ENCODE measurements around the gene SORBS1.

The SORBS1 gene

GRCh38 chr10:95440756-95441546 is 120.2 kb downstream of the SORBS1 start:
- WGBS: 94% methylated on average over 5 of the region's 7 CpGs
- H3K9ac ChIP-seq (ENCODE audit: low read depth, low read length): no peak overlapping the region
- H3K36me3 ChIP-seq (ENCODE audit: insufficient read depth, low read length): peaks cover 9% of the 10 kb centered on the region; the same call in 1 of the 2 replicates
- H3K27ac ChIP-seq (ENCODE audit: low read depth, low read length): no peak overlapping the region
- no peaks in the 10 kb centered on the region for H3K4me1 ChIP-seq (ENCODE audit: insufficient read depth, low read length)
- H3K27me3 ChIP-seq (ENCODE audit: insufficient read depth, low read length): no peaks in the 10 kb centered on the region
- H3K9me3 ChIP-seq (ENCODE audit: insufficient read depth, low read depth, low read length): no peaks in the 10 kb centered on the region
- no peak overlapping the region for H3K4me3 ChIP-seq (ENCODE audit: low read length)

- Histone ChIP-seq H3K27ac (ENCODE audit: low read depth, low read length) (no peak overlapping the region), H3K9ac (ENCODE audit: low read depth, low read length) (no peak overlapping the region), H3K27me3 (ENCODE audit: insufficient read depth, low read length) (no peaks in the 10 kb centered on the region), H3K36me3 (ENCODE audit: insufficient read depth, low read length) (peaks cover 11% of the 10 kb centered on the region; the same call in 1 of the 2 replicates), H3K4me1 (ENCODE audit: insufficient read depth, low read length) (no peaks in the 10 kb centered on the region), H3K9me3 (ENCODE audit: insufficient read depth, low read depth, low read length) (no peaks in the 10 kb centered on the region), H3K4me3 (ENCODE audit: low read length) (no peak overlapping the region)
- 89% methylated on average over 6 of the region's 6 CpGs for WGBS
These were observed 121.0 kb downstream of the SORBS1 start for GRCh38 chr10:95440038-95440725.

GRCh38 chr10:95438781-95439180 is 122.4 kb downstream of the SORBS1 start:
- Histone ChIP-seq H3K9me3 (ENCODE audit: insufficient read depth, low read depth, low read length) (no peaks in the 10 kb centered on the region), H3K27me3 (ENCODE audit: insufficient read depth, low read length) (no peaks in the 10 kb centered on the region), H3K36me3 (ENCODE audit: insufficient read depth, low read length) (peaks cover 11% of the 10 kb centered on the region; the same call in 1 of the 2 replicates), H3K4me1 (ENCODE audit: insufficient read depth, low read length) (no peaks in the 10 kb centered on the region), H3K27ac (ENCODE audit: low read depth, low read length) (no peak overlapping the region), H3K4me3 (ENCODE audit: low read length) (no peak overlapping the region), H3K9ac (ENCODE audit: low read depth, low read length) (no peak overlapping the region)
- 84% methylated on average over 2 of the region's 2 CpGs for whole genome bisulfite sequencing

GRCh38 chr10:95437669-95438068 is 123.5 kb downstream of the SORBS1 start:
- no peaks in the 10 kb centered on the region; the same call in 1 of the 2 replicates for H3K4me1 ChIP-seq (ENCODE audit: insufficient read depth, low read length)
- H3K27ac ChIP-seq (ENCODE audit: low read depth, low read length): no peak overlapping the region
- WGBS: 89% methylated on average over 7 of the region's 7 CpGs
- no peaks in the 10 kb centered on the region for H3K27me3 ChIP-seq (ENCODE audit: insufficient read depth, low read length)
- H3K9ac ChIP-seq (ENCODE audit: low read depth, low read length): no peak overlapping the region
- H3K9me3 ChIP-seq (ENCODE audit: insufficient read depth, low read depth, low read length): no peaks in the 10 kb centered on the region
- H3K4me3 ChIP-seq (ENCODE audit: low read length): no peak overlapping the region
- peaks cover 11% of the 10 kb centered on the region; the same call in 1 of the 2 replicates for H3K36me3 ChIP-seq (ENCODE audit: insufficient read depth, low read length)

GRCh38 chr10:95435548-95436279 is 125.5 kb downstream of the SORBS1 start:
- H3K4me1 ChIP-seq (ENCODE audit: insufficient read depth, low read length): no peaks in the 10 kb centered on the region; the same call in 1 of the 2 replicates
- H3K36me3 ChIP-seq (ENCODE audit: insufficient read depth, low read length): peaks cover 11% of the 10 kb centered on the region; the same call in 1 of the 2 replicates
- no peak overlapping the region for H3K9ac ChIP-seq (ENCODE audit: low read depth, low read length)
- 95% methylated on average over 13 of the region's 13 CpGs for WGBS
- H3K4me3 ChIP-seq (ENCODE audit: low read length): no peak overlapping the region
- no peak overlapping the region for H3K27ac ChIP-seq (ENCODE audit: low read depth, low read length)
- H3K27me3 ChIP-seq (ENCODE audit: insufficient read depth, low read length): no peaks in the 10 kb centered on the region
- no peaks in the 10 kb centered on the region for H3K9me3 ChIP-seq (ENCODE audit: insufficient read depth, low read depth, low read length)

- 95% methylated on average over 9 of the region's 9 CpGs for WGBS
- no peak overlapping the region for H3K27ac ChIP-seq (ENCODE audit: low read depth, low read length)
These were observed 126.6 kb downstream of the SORBS1 start for GRCh38 chr10:95434583-95434982.

GRCh38 chr10:95431900-95432342 is 129.2 kb downstream of the SORBS1 start:
- Histone ChIP-seq H3K4me1 (ENCODE audit: insufficient read depth, low read length) (no peaks in the 10 kb centered on the region; the same call in 1 of the 2 replicates), H3K9me3 (ENCODE audit: insufficient read depth, low read depth, low read length) (no peaks in the 10 kb centered on the region), H3K27ac (ENCODE audit: low read depth, low read length) (no peak overlapping the region), H3K36me3 (ENCODE audit: insufficient read depth, low read length) (peaks cover 14% of the 10 kb centered on the region; the same call in 1 of the 2 replicates), H3K27me3 (ENCODE audit: insufficient read depth, low read length) (no peaks in the 10 kb centered on the region), H3K4me3 (ENCODE audit: low read length) (no peak overlapping the region), H3K9ac (ENCODE audit: low read depth, low read length) (no peak overlapping the region)
- WGBS: 95% methylated on average over 4 of the region's 4 CpGs

More at GRCh38 chr10:95434583-95434982, 126.6 kb downstream of the SORBS1 start:
- H3K9me3 ChIP-seq (ENCODE audit: insufficient read depth, low read depth, low read length): no peaks in the 10 kb centered on the region
- no peak overlapping the region for H3K9ac ChIP-seq (ENCODE audit: low read depth, low read length)
- peaks cover 11% of the 10 kb centered on the region; the same call in 1 of the 2 replicates for H3K36me3 ChIP-seq (ENCODE audit: insufficient read depth, low read length)
- H3K4me3 ChIP-seq (ENCODE audit: low read length): no peak overlapping the region
- H3K4me1 ChIP-seq (ENCODE audit: insufficient read depth, low read length): no peaks in the 10 kb centered on the region; the same call in 1 of the 2 replicates
- no peaks in the 10 kb centered on the region for H3K27me3 ChIP-seq (ENCODE audit: insufficient read depth, low read length)

GRCh38 chr10:95430231-95430951 is 130.8 kb downstream of the SORBS1 start:
- H3K36me3 ChIP-seq (ENCODE audit: insufficient read depth, low read length): peaks cover 7% of the 10 kb centered on the region; the same call in 1 of the 2 replicates
- no peak overlapping the region for H3K27ac ChIP-seq (ENCODE audit: low read depth, low read length)
- H3K9ac ChIP-seq (ENCODE audit: low read depth, low read length): no peak overlapping the region
- H3K4me1 ChIP-seq (ENCODE audit: insufficient read depth, low read length): no peaks in the 10 kb centered on the region; the same call in 1 of the 2 replicates
- H3K27me3 ChIP-seq (ENCODE audit: insufficient read depth, low read length): no peaks in the 10 kb centered on the region
- H3K9me3 ChIP-seq (ENCODE audit: insufficient read depth, low read depth, low read length): no peaks in the 10 kb centered on the region
- 67% methylated on average over 10 of the region's 12 CpGs for WGBS
- no peak overlapping the region for H3K4me3 ChIP-seq (ENCODE audit: low read length)

GRCh38 chr10:95429639-95430038 is 131.5 kb downstream of the SORBS1 start:
- no peak overlapping the region for H3K9ac ChIP-seq (ENCODE audit: low read depth, low read length)
- H3K27me3 ChIP-seq (ENCODE audit: insufficient read depth, low read length): no peaks in the 10 kb centered on the region
- H3K27ac ChIP-seq (ENCODE audit: low read depth, low read length): no peak overlapping the region
- no peak overlapping the region for H3K4me3 ChIP-seq (ENCODE audit: low read length)
- H3K9me3 ChIP-seq (ENCODE audit: insufficient read depth, low read depth, low read length): no peaks in the 10 kb centered on the region
- H3K36me3 ChIP-seq (ENCODE audit: insufficient read depth, low read length): peaks cover 7% of the 10 kb centered on the region; the same call in 1 of the 2 replicates
- 96% methylated on average over 3 of the region's 4 CpGs for WGBS
- no peaks in the 10 kb centered on the region; the same call in 1 of the 2 replicates for H3K4me1 ChIP-seq (ENCODE audit: insufficient read depth, low read length)

GRCh38 chr10:95428701-95429100 is 132.5 kb downstream of the SORBS1 start:
- no peaks in the 10 kb centered on the region for H3K27me3 ChIP-seq (ENCODE audit: insufficient read depth, low read length)
- H3K9ac ChIP-seq (ENCODE audit: low read depth, low read length): no peak overlapping the region
- H3K9me3 ChIP-seq (ENCODE audit: insufficient read depth, low read depth, low read length): no peaks in the 10 kb centered on the region
- H3K27ac ChIP-seq (ENCODE audit: low read depth, low read length): no peak overlapping the region
- H3K36me3 ChIP-seq (ENCODE audit: insufficient read depth, low read length): peaks cover 7% of the 10 kb centered on the region; the same call in 1 of the 2 replicates
- WGBS: 91% methylated on average over 2 of the region's 2 CpGs
- no peak overlapping the region for H3K4me3 ChIP-seq (ENCODE audit: low read length)
- no peaks in the 10 kb centered on the region; the same call in 1 of the 2 replicates for H3K4me1 ChIP-seq (ENCODE audit: insufficient read depth, low read length)
